ENCODE data around the gene RABGAP1.

GRCh38 chr9:122939601-122940000, 1.2 kb upstream of the RABGAP1 start:
- TF ChIP-seq, protein P1, sequence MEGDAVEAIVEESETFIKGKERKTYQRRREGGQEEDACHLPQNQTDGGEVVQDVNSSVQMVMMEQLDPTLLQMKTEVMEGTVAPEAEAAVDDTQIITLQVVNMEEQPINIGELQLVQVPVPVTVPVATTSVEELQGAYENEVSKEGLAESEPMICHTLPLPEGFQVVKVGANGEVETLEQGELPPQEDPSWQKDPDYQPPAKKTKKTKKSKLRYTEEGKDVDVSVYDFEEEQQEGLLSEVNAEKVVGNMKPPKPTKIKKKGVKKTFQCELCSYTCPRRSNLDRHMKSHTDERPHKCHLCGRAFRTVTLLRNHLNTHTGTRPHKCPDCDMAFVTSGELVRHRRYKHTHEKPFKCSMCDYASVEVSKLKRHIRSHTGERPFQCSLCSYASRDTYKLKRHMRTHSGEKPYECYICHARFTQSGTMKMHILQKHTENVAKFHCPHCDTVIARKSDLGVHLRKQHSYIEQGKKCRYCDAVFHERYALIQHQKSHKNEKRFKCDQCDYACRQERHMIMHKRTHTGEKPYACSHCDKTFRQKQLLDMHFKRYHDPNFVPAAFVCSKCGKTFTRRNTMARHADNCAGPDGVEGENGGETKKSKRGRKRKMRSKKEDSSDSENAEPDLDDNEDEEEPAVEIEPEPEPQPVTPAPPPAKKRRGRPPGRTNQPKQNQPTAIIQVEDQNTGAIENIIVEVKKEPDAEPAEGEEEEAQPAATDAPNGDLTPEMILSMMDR (IDR thresholded peaks at IDR 0.05), result no peak
- TF ChIP-seq POLR2A (IDR thresholded peaks at IDR 0.05) (no peak), EP300 (IDR thresholded peaks at IDR 0.05) (no peak)
